Dendritic cell treated with granulocyte-macrophage colony-stimulating factor and Interleukin-4, amounts not matched to agents 40 ng/mL and 50 ng/mL, for 4 days (primary cell): ENCODE data around the gene ZNF576.
"Not testable (repeated sequence)": the region's sequence is repeated elsewhere in the genome, so short reads cannot be mapped to it uniquely, and the experiment has no call there.

Experiments used
- H3K27ac Mint-ChIP-seq: one replicate; pipeline ENCODE4 v1.8.0; 2022; ENCODE audit warnings: mild to moderate bottlenecking, mixed read lengths
- H3K27me3 Mint-ChIP-seq: one replicate; pipeline ENCODE4 v1.8.0; 2022; ENCODE audit warnings: mild to moderate bottlenecking, mixed read lengths
- H3K36me3 Mint-ChIP-seq: one replicate; pipeline ENCODE4 v1.8.0; 2022; ENCODE audit warnings: low read depth, mixed read lengths
- H3K4me1 Mint-ChIP-seq: one replicate; pipeline ENCODE4 v1.8.0; 2022; ENCODE audit warnings: low read depth, mixed read lengths
- H3K4me3 Mint-ChIP-seq: one replicate; pipeline ENCODE4 v1.8.0; 2022; ENCODE audit warnings: mild to moderate bottlenecking, moderate library complexity, mixed read lengths
- H3K9me3 Mint-ChIP-seq: one replicate; pipeline ENCODE4 v1.8.0; 2022; ENCODE audit warnings: mixed read lengths
- intact Hi-C: fragments of 100-400 bp; cut with micrococcal nuclease; formaldehyde crosslinking; loops from one replicate; pipeline ENCODE4 v1.15.0; 2022

Gene ZNF576

DNA sequence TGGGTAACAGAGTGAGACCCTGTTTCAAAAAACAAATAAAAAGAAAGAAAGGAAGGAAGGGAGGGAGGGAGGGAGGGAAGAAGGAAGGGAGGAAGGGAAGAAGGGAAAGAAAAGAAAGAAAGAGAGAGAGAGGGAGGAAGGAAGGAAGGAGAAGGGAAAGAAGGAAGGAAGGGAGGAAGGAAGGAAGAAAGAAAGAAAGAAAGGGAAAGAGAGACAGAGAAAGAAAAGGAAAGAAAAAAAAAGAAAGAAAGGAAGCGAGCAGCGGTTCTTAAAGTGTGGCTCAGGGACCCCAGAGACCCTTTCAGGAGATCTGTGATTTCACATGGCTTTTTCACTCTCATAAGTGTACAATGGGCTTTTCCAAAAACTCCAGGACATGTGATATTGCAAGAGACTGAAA lies 53.1 kb downstream of the ZNF576 start:
- H3K4me3 Mint-ChIP-seq = no peak overlapping the region
- no peak overlapping the region for H3K27ac Mint-ChIP-seq
- H3K4me1 Mint-ChIP-seq = peaks cover 6% of the 10 kb centered on the region
- no peaks in the 10 kb centered on the region for H3K9me3 Mint-ChIP-seq
- H3K36me3 Mint-ChIP-seq = peaks cover 88% of the 10 kb centered on the region
- intact Hi-C loops = loop anchor here (10.0 kb wide), 1 partner anchor 95 kb away; no protein-coding TSS in a partner anchor
- no peaks in the 10 kb centered on the region for H3K27me3 Mint-ChIP-seq

DNA sequence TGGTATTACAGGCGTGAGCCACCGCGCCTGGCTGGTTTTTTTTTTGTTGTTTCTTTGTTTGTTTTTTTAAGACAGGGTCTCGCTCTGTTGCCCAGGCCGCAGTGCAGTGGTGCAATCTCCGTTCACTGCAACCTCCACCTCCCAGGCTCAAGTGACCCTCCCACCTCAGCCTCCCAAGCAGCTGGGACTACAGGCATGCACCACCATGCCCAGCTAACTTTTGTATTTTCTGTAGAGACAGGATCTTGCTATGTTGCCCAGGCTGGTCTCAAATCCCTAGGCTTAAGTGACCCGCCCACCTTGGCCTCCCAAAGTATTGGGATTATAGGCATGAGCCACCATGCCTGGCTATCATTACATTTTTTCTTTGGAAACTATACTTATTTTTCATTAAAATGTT lies 53.9 kb downstream of the ZNF576 start:
- H3K36me3 Mint-ChIP-seq = peaks cover 95% of the 10 kb centered on the region
- H3K9me3 Mint-ChIP-seq, H3K27me3 Mint-ChIP-seq, H3K4me1 Mint-ChIP-seq, H3K27ac Mint-ChIP-seq, intact Hi-C loops, H3K4me3 Mint-ChIP-seq: not testable (repeated sequence)
